ENCODE measurements around the gene CEMIP. TPM values are rescaled to one million over a fixed set of nuclear protein-coding genes. Genes with fewer than 3 reads are reported as not detected.
A peak's percentile ranks its signal among the peaks of the same experiment; 100 is the strongest.

The CEMIP gene
- total RNA-seq, 1 donor from 2014 or later, result 0.30 TPM

GRCh38 chr15:80796407-80796806 lies 17.2 kb downstream of the CEMIP start:
- Mint-ChIP-seq H3K9me3 (peaks cover 8% of the 10 kb centered on the region), H3K27ac (no peak overlapping the region), H3K4me1 (ENCODE audit: low read depth) (no peaks in the 10 kb centered on the region), H3K27me3 (ENCODE audit: low read depth) (peaks cover 14% of the 10 kb centered on the region), H3K4me3 (ENCODE audit: low read depth) (no peak overlapping the region), H3K36me3 (ENCODE audit: low read depth) (peaks cover 7% of the 10 kb centered on the region)
- intact Hi-C loops (cut with micrococcal nuclease), result no loop called here
- no peak for DNase-seq (ENCODE audit: low spot score)

GRCh38 chr15:80798911-80799310 lies 19.7 kb downstream of the CEMIP start:
- H3K4me3 Mint-ChIP-seq (ENCODE audit: low read depth), result no peak overlapping the region
- peaks cover 12% of the 10 kb centered on the region for H3K4me1 Mint-ChIP-seq (ENCODE audit: low read depth)
- peaks cover 14% of the 10 kb centered on the region for H3K9me3 Mint-ChIP-seq
- no peak for DNase-seq (ENCODE audit: low spot score)
- H3K27ac Mint-ChIP-seq, result no peak overlapping the region
- peaks cover 15% of the 10 kb centered on the region for H3K36me3 Mint-ChIP-seq (ENCODE audit: low read depth)
- peaks cover 6% of the 10 kb centered on the region for H3K27me3 Mint-ChIP-seq (ENCODE audit: low read depth)
- intact Hi-C loops (cut with micrococcal nuclease), result no loop called here

GRCh38 chr15:80800067-80800466 lies 20.9 kb downstream of the CEMIP start:
- DNase-seq (ENCODE audit: low spot score), result no peak
- H3K9me3 Mint-ChIP-seq, result peaks cover 14% of the 10 kb centered on the region
- H3K27ac Mint-ChIP-seq, result no peak overlapping the region
- H3K36me3 Mint-ChIP-seq (ENCODE audit: low read depth), result peaks cover 15% of the 10 kb centered on the region
- H3K4me3 Mint-ChIP-seq (ENCODE audit: low read depth), result no peak overlapping the region
- peaks cover 3% of the 10 kb centered on the region for H3K27me3 Mint-ChIP-seq (ENCODE audit: low read depth)
- peaks cover 24% of the 10 kb centered on the region for H3K4me1 Mint-ChIP-seq (ENCODE audit: low read depth)
- intact Hi-C loops (cut with micrococcal nuclease), result loop anchor here (5.0 to 10.0 kb wide), 3 partner anchors 105 to 495 kb away; partner anchors contain the start of gene ABHD17C

GRCh38 chr15:80801891-80802680 lies 22.9 kb downstream of the CEMIP start:
- no peaks in the 10 kb centered on the region for H3K27me3 Mint-ChIP-seq (ENCODE audit: low read depth)
- DNase-seq (ENCODE audit: low spot score), result no peak
- H3K4me3 Mint-ChIP-seq (ENCODE audit: low read depth), result no peak overlapping the region
- H3K9me3 Mint-ChIP-seq, result peaks cover 14% of the 10 kb centered on the region
- intact Hi-C loops (cut with micrococcal nuclease), result loop anchor here (5.0 to 10.0 kb wide), 3 partner anchors 107 to 493 kb away; partner anchors contain the start of gene ABHD17C
- H3K27ac Mint-ChIP-seq, result no peak overlapping the region
- H3K36me3 Mint-ChIP-seq (ENCODE audit: low read depth), result peaks cover 15% of the 10 kb centered on the region
- peaks cover 37% of the 10 kb centered on the region for H3K4me1 Mint-ChIP-seq (ENCODE audit: low read depth)

GRCh38 chr15:80803580-80804525 lies 24.7 kb downstream of the CEMIP start:
- Mint-ChIP-seq H3K9me3 (peaks cover 14% of the 10 kb centered on the region), H3K4me1 (ENCODE audit: low read depth) (peaks cover 49% of the 10 kb centered on the region), H3K27me3 (ENCODE audit: low read depth) (no peaks in the 10 kb centered on the region), H3K27ac (peak overlapping the region; percentile 62), H3K36me3 (ENCODE audit: low read depth) (peaks cover 15% of the 10 kb centered on the region), H3K4me3 (ENCODE audit: low read depth) (no peak overlapping the region)
- DNase-seq (ENCODE audit: low spot score), result peak; percentile 59
- intact Hi-C loops (cut with micrococcal nuclease), result loop anchor here (1.0 to 10.0 kb wide), 4 partner anchors 18 to 491 kb away; partner anchors contain the start of gene ABHD17C

- Mint-ChIP-seq H3K27me3 (ENCODE audit: low read depth) (peaks cover 2% of the 10 kb centered on the region), H3K4me3 (ENCODE audit: low read depth) (peak overlapping the region; percentile 19), H3K27ac (peak overlapping the region; percentile 62), H3K9me3 (peaks cover 14% of the 10 kb centered on the region), H3K4me1 (ENCODE audit: low read depth) (peaks cover 49% of the 10 kb centered on the region), H3K36me3 (ENCODE audit: low read depth) (peaks cover 15% of the 10 kb centered on the region)
- peak; percentile 27 for DNase-seq (ENCODE audit: low spot score)
- intact Hi-C loops (cut with micrococcal nuclease), result loop anchor here (1.0 to 10.0 kb wide), 4 partner anchors 19 to 490 kb away; partner anchors contain the start of gene ABHD17C
Measured at GRCh38 chr15:80804970-80805495, 25.9 kb downstream of the CEMIP start.

GRCh38 chr15:80811781-80812315 lies 32.7 kb downstream of the CEMIP start:
- peaks cover 13% of the 10 kb centered on the region for H3K4me1 Mint-ChIP-seq (ENCODE audit: low read depth)
- H3K4me3 Mint-ChIP-seq (ENCODE audit: low read depth), result no peak overlapping the region
- no peak overlapping the region for H3K27ac Mint-ChIP-seq
- intact Hi-C loops (cut with micrococcal nuclease), result no loop called here
- H3K9me3 Mint-ChIP-seq, result no peaks in the 10 kb centered on the region
- no peak for DNase-seq (ENCODE audit: low spot score)
- peaks cover 6% of the 10 kb centered on the region for H3K27me3 Mint-ChIP-seq (ENCODE audit: low read depth)
- no peaks in the 10 kb centered on the region for H3K36me3 Mint-ChIP-seq (ENCODE audit: low read depth)

GRCh38 chr15:80815106-80815505 lies 35.9 kb downstream of the CEMIP start:
- intact Hi-C loops (cut with micrococcal nuclease), result no loop called here
- no peak overlapping the region for H3K4me3 Mint-ChIP-seq (ENCODE audit: low read depth)
- H3K27ac Mint-ChIP-seq, result no peak overlapping the region
- no peaks in the 10 kb centered on the region for H3K36me3 Mint-ChIP-seq (ENCODE audit: low read depth)
- H3K9me3 Mint-ChIP-seq, result no peaks in the 10 kb centered on the region
- no peak for DNase-seq (ENCODE audit: low spot score)
- H3K27me3 Mint-ChIP-seq (ENCODE audit: low read depth), result peaks cover 15% of the 10 kb centered on the region
- peaks cover 1% of the 10 kb centered on the region for H3K4me1 Mint-ChIP-seq (ENCODE audit: low read depth)

GRCh38 chr15:80816049-80816653 lies 37.0 kb downstream of the CEMIP start:
- Mint-ChIP-seq H3K4me3 (ENCODE audit: low read depth) (no peak overlapping the region), H3K36me3 (ENCODE audit: low read depth) (no peaks in the 10 kb centered on the region), H3K9me3 (no peaks in the 10 kb centered on the region), H3K27ac (no peak overlapping the region), H3K4me1 (ENCODE audit: low read depth) (peaks cover 1% of the 10 kb centered on the region), H3K27me3 (ENCODE audit: low read depth) (peaks cover 18% of the 10 kb centered on the region)
- intact Hi-C loops (cut with micrococcal nuclease), result no loop called here
- no peak for DNase-seq (ENCODE audit: low spot score)

- no peak for DNase-seq (ENCODE audit: low spot score)
- peaks cover 19% of the 10 kb centered on the region for H3K27me3 Mint-ChIP-seq (ENCODE audit: low read depth)
- intact Hi-C loops (cut with micrococcal nuclease), result no loop called here
- H3K27ac Mint-ChIP-seq, result no peak overlapping the region
- H3K4me1 Mint-ChIP-seq (ENCODE audit: low read depth), result peaks cover 1% of the 10 kb centered on the region
- H3K9me3 Mint-ChIP-seq, result no peaks in the 10 kb centered on the region
- H3K4me3 Mint-ChIP-seq (ENCODE audit: low read depth), result no peak overlapping the region
- no peaks in the 10 kb centered on the region for H3K36me3 Mint-ChIP-seq (ENCODE audit: low read depth)
Measured at GRCh38 chr15:80816936-80817335, 37.8 kb downstream of the CEMIP start.

- Mint-ChIP-seq H3K9me3 (no peaks in the 10 kb centered on the region), H3K36me3 (ENCODE audit: low read depth) (no peaks in the 10 kb centered on the region), H3K4me3 (ENCODE audit: low read depth) (no peak overlapping the region), H3K27me3 (ENCODE audit: low read depth) (peaks cover 19% of the 10 kb centered on the region), H3K27ac (no peak overlapping the region), H3K4me1 (ENCODE audit: low read depth) (peaks cover 1% of the 10 kb centered on the region)
- intact Hi-C loops (cut with micrococcal nuclease), result no loop called here
- no peak for DNase-seq (ENCODE audit: low spot score)
Measured at GRCh38 chr15:80817901-80818300, 38.7 kb downstream of the CEMIP start.

- H3K4me1 Mint-ChIP-seq (ENCODE audit: low read depth), result peaks cover 1% of the 10 kb centered on the region
- no peak overlapping the region for H3K4me3 Mint-ChIP-seq (ENCODE audit: low read depth)
Measured at GRCh38 chr15:80819001-80819400, 39.8 kb downstream of the CEMIP start.

More at GRCh38 chr15:80819001-80819400, 39.8 kb downstream of the CEMIP start:
- no peak for DNase-seq (ENCODE audit: low spot score)
- H3K27me3 Mint-ChIP-seq (ENCODE audit: low read depth), result peaks cover 19% of the 10 kb centered on the region
- H3K9me3 Mint-ChIP-seq, result no peaks in the 10 kb centered on the region
- no peaks in the 10 kb centered on the region for H3K36me3 Mint-ChIP-seq (ENCODE audit: low read depth)
- no peak overlapping the region for H3K27ac Mint-ChIP-seq
- intact Hi-C loops (cut with micrococcal nuclease), result no loop called here
